BJ (cell line): ENCODE results near the gene ATXN8OS. TPM values are rescaled to one million over a fixed set of nuclear protein-coding genes. Genes with fewer than 3 reads are reported as not detected.
"Not testable (repeated sequence)": the region's sequence is repeated elsewhere in the genome, so short reads cannot be mapped to it uniquely, and the experiment has no call there.

Experiments used
- CTCF ChIA-PET: fragments of 350-600 bp; formaldehyde crosslinking; extraction: SDS; loops from one replicate; lab custom pipeline; 2021; ENCODE audit warnings: antibody characterized with exemption, inconsistent platforms; lab: Yijun Ruan, JAX
- POLR2A ChIA-PET: fragments of 300-600 bp; sonication (Branson Sonifier 250); formaldehyde crosslinking; extraction: SDS; loops from one replicate; lab custom pipeline; 2021; ENCODE audit warnings: antibody characterized with exemption; lab: Charles Lee
- DNase-seq: peaks from one replicate; pipeline ENCODE4 v3.0.0-alpha.2; 2011; ENCODE audit warnings: low read depth
- H3K27me3 ChIP-seq: 2 replicates; pipeline ENCODE4 v1.6.0; 2011; ENCODE audit warnings: low read length; ENCODE audit not compliant: control insufficient read depth, insufficient read depth
- H3K36me3 ChIP-seq: 2 replicates; pipeline ENCODE4 v1.5.1; 2011; ENCODE audit warnings: low read length; ENCODE audit not compliant: control insufficient read depth, insufficient read depth
- H3K4me3 ChIP-seq: 2 replicates; pipeline ENCODE4 v1.5.1; 2011; ENCODE audit warnings: low read depth, mild to moderate bottlenecking, control low read depth, low read length
- polyA plus RNA-seq: library from polyadenylated mRNA; depleted of rRNA; stranded (reverse); fragments of >200 nt; gene quantifications from 2 replicates; pipeline ENCODE4 v1.2.3, GENCODE V29; 2011
- TF ChIP-seq, protein P1 (sequence below): IDR thresholded peaks from 2 replicates; pipeline ENCODE4 v1.5.1; 2011; ENCODE audit warnings: low read depth, mild to moderate bottlenecking, control low read depth, inconsistent platforms, low read length, moderate library complexity; ENCODE audit not compliant: insufficient read depth

The ATXN8OS gene
- polyA plus RNA-seq, 1 experiment = not detected

GRCh38 chr13:70117338-70117905, 9.8 kb downstream of the ATXN8OS start:
- CTCF ChIA-PET = no interaction called here
- POLR2A ChIA-PET = no interaction called here

DNA sequence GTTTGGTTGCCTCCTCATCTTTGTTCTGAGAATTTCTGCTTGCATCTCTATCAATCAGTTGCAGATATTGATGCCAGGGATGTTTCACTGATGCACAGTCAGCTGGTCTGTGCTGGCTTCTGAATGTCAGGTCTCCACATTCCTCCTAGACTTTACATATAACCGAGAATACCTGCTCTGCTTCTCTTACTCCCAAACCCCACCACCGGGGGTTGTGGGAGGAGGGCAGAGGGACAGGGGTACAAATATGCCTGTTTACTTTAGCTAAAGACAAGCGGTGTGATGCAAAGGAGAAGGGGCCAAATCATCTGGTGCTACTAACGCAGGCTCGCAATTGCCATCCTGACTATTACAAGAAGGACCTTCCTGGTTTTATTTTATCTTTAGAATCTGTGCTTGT, 18.1 kb downstream of the ATXN8OS start:
- TF ChIP-seq, protein P1, sequence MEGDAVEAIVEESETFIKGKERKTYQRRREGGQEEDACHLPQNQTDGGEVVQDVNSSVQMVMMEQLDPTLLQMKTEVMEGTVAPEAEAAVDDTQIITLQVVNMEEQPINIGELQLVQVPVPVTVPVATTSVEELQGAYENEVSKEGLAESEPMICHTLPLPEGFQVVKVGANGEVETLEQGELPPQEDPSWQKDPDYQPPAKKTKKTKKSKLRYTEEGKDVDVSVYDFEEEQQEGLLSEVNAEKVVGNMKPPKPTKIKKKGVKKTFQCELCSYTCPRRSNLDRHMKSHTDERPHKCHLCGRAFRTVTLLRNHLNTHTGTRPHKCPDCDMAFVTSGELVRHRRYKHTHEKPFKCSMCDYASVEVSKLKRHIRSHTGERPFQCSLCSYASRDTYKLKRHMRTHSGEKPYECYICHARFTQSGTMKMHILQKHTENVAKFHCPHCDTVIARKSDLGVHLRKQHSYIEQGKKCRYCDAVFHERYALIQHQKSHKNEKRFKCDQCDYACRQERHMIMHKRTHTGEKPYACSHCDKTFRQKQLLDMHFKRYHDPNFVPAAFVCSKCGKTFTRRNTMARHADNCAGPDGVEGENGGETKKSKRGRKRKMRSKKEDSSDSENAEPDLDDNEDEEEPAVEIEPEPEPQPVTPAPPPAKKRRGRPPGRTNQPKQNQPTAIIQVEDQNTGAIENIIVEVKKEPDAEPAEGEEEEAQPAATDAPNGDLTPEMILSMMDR = no peak
- Histone ChIP-seq H3K27me3 (no peaks in the 10 kb centered on the region), H3K36me3 (no peaks in the 10 kb centered on the region), H3K4me3 (no peak overlapping the region)
- CTCF ChIA-PET = no interaction called here
- POLR2A ChIA-PET = no interaction called here
- DNase-seq = no peak

More at GRCh38 chr13:70117338-70117905, 9.8 kb downstream of the ATXN8OS start:
- Histone ChIP-seq H3K4me3 (no peak overlapping the region), H3K36me3 (no peaks in the 10 kb centered on the region), H3K27me3 (no peaks in the 10 kb centered on the region)
- no peak for DNase-seq
- TF ChIP-seq, protein P1 = no peak

GRCh38 chr13:70128098-70128497, 20.5 kb downstream of the ATXN8OS start:
- TF ChIP-seq, protein P1 = no peak
- ChIA-PET CTCF (no interaction called here), POLR2A (no interaction called here)
- DNase-seq = no peak
- Histone ChIP-seq H3K36me3 (no peaks in the 10 kb centered on the region), H3K4me3 (no peak overlapping the region), H3K27me3 (no peaks in the 10 kb centered on the region)

DNA sequence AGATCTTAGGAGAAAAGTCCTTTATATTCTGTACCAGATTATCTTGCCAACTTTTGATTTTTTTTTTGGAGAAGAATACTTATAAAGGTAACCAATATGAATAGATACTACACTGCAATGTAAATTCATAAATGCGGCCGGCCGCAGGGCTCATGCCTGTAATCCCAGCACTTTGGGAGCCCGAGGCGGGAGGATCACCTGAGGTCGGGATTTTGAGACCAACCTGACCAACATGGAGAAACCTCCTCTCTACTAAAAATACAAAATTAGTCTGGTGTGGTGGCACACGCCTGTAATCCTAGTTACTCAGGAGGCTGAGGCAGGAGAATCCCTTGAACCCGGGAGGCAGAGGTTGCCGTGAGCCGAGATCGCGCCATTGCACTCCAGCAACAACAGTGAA, 35.0 kb downstream of the ATXN8OS start:
- H3K4me3 ChIP-seq, H3K27me3 ChIP-seq, CTCF ChIA-PET, DNase-seq, POLR2A ChIA-PET, H3K36me3 ChIP-seq: not testable (repeated sequence)

DNA sequence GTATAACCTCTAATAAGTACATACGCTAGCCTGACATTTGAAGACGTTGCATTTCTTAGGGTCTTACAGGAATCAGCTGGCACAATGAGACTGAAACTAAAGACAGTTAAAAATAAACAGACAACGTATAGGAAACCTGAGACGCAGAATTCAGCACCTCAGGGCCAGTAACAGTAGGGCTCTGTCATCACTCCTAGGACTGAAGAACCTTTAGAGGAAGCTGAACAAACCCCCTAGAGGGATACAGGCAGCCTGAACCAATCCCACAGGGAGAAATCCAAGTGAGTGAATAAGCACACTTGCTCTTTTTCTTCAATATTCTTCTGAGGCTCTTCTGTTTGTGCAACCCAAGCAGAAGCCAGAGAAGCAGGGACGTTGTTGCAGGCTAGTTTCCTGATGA, 54.5 kb downstream of the ATXN8OS start:
- POLR2A ChIA-PET = no interaction called here
- TF ChIP-seq, protein P1 = no peak
- no peak for DNase-seq
- H3K4me3 ChIP-seq = no peak overlapping the region
- CTCF ChIA-PET = no interaction called here
- no peaks in the 10 kb centered on the region for H3K27me3 ChIP-seq
- no peaks in the 10 kb centered on the region for H3K36me3 ChIP-seq

DNA sequence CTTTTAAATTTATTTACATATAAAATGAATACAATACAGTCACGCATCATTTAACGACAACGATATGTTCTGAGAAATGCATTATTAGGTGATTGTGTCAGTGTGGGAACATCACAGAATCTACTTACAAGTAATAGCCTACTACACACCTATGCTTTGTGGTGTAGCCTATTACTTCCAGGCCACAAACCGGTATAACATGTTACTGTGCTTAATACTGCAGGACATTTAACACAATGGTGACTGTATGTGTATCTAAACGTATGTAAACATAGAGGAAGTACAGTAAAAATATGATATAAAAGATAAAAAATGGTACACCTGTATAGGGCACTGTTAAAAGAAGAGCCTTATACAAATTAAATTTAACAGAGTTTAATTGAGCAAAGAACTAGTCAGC, 63.1 kb downstream of the ATXN8OS start:
- H3K36me3 ChIP-seq = no peaks in the 10 kb centered on the region
- no peak for DNase-seq
- ChIA-PET CTCF (no interaction called here), POLR2A (no interaction called here)
- TF ChIP-seq, protein P1 = no peak
- no peak overlapping the region for H3K4me3 ChIP-seq
- no peaks in the 10 kb centered on the region for H3K27me3 ChIP-seq
